IPS DF 6.9 (cell line): ENCODE results near the gene DGKA.

Experiments used
- DNase-seq: peaks from one replicate; pipeline ENCODE4 v3.0.0-alpha.2; 2013; ENCODE audit warnings: low read depth, low spot score
- H3K27ac ChIP-seq: one replicate; pipeline ENCODE4 v1.5.1; 2013; ENCODE audit warnings: low read length, control low read depth
- H3K27me3 ChIP-seq: 2 replicates; pipeline ENCODE4 v1.6.1; 2013; ENCODE audit warnings: mild to moderate bottlenecking, low read length; ENCODE audit not compliant: control insufficient read depth, insufficient read depth
- H3K36me3 ChIP-seq: 2 replicates; pipeline ENCODE4 v1.6.1; 2013; ENCODE audit warnings: low read length; ENCODE audit not compliant: control insufficient read depth, insufficient read depth
- H3K4me1 ChIP-seq: 2 replicates; pipeline ENCODE4 v1.6.1; 2013; ENCODE audit warnings: low read length; ENCODE audit not compliant: control insufficient read depth, insufficient read depth
- H3K4me3 ChIP-seq: 2 replicates; pipeline ENCODE4 v1.5.1; 2013; ENCODE audit warnings: mild to moderate bottlenecking, low read length
- H3K9me3 ChIP-seq: 2 replicates; pipeline ENCODE4 v1.6.1; 2013; ENCODE audit warnings: low read length, inconsistent platforms; ENCODE audit not compliant: control insufficient read depth, insufficient read depth
- WGBS: extraction: QIAGEN DNeasy Blood & Tissue Kit; methylation state at CpG from one replicate; pipeline ENCODE4 v1.1.7; 2013; ENCODE audit warnings: mixed read lengths, missing lambda C conversion rate; ENCODE audit not compliant: insufficient read length, insufficient coverage; 5-methylcytosine and 5-hydroxymethylcytosine counted together

DGKA gene

GRCh38 chr12:55940065-55940732, 9.2 kb downstream of the DGKA start:
- no peaks in the 10 kb centered on the region for H3K9me3 ChIP-seq
- H3K27me3 ChIP-seq: no peaks in the 10 kb centered on the region
- DNase-seq: peak; percentile 94
- H3K36me3 ChIP-seq: no peaks in the 10 kb centered on the region
- peaks cover 5% of the 10 kb centered on the region; the same call in 1 of the 2 replicates for H3K4me1 ChIP-seq
- WGBS: no CpG with 5 or more reads among the region's 18 CpGs
- H3K27ac ChIP-seq: no peak overlapping the region
- H3K4me3 ChIP-seq: no peak overlapping the region

GRCh38 chr12:55942055-55942454, 11.1 kb downstream of the DGKA start:
- Histone ChIP-seq H3K27ac (no peak overlapping the region), H3K9me3 (no peaks in the 10 kb centered on the region), H3K4me3 (no peak overlapping the region), H3K36me3 (no peaks in the 10 kb centered on the region), H3K4me1 (peaks cover 5% of the 10 kb centered on the region; the same call in 1 of the 2 replicates), H3K27me3 (no peaks in the 10 kb centered on the region)
- DNase-seq: no peak
- WGBS: no CpG with 5 or more reads among the region's 4 CpGs

GRCh38 chr12:55942577-55943136, 11.7 kb downstream of the DGKA start:
- H3K27ac ChIP-seq: no peak overlapping the region
- H3K4me1 ChIP-seq: peaks cover 5% of the 10 kb centered on the region; the same call in 1 of the 2 replicates
- no peak for DNase-seq
- H3K27me3 ChIP-seq: no peaks in the 10 kb centered on the region
- H3K36me3 ChIP-seq: no peaks in the 10 kb centered on the region
- no peak overlapping the region for H3K4me3 ChIP-seq
- no CpG with 5 or more reads among the region's 1 CpG for WGBS
- H3K9me3 ChIP-seq: no peaks in the 10 kb centered on the region

- no CpG with 5 or more reads among the region's 6 CpGs for WGBS
- H3K4me1 ChIP-seq: no peaks in the 10 kb centered on the region
- no peak overlapping the region for H3K4me3 ChIP-seq
- DNase-seq: no peak
- H3K36me3 ChIP-seq: no peaks in the 10 kb centered on the region
- no peaks in the 10 kb centered on the region for H3K9me3 ChIP-seq
- H3K27ac ChIP-seq: no peak overlapping the region
- no peaks in the 10 kb centered on the region for H3K27me3 ChIP-seq
These were observed 15.6 kb downstream of the DGKA start for GRCh38 chr12:55946553-55946952.

GRCh38 chr12:55955344-55955743, 24.4 kb downstream of the DGKA start:
- no peak overlapping the region for H3K4me3 ChIP-seq
- H3K4me1 ChIP-seq: no peaks in the 10 kb centered on the region
- WGBS: no CpG with 5 or more reads among the region's 4 CpGs
- H3K9me3 ChIP-seq: no peaks in the 10 kb centered on the region
- no peak for DNase-seq
- no peak overlapping the region for H3K27ac ChIP-seq
- H3K27me3 ChIP-seq: no peaks in the 10 kb centered on the region
- H3K36me3 ChIP-seq: peaks cover 17% of the 10 kb centered on the region

GRCh38 chr12:55955800-55956508, 25.0 kb downstream of the DGKA start:
- H3K9me3 ChIP-seq: no peaks in the 10 kb centered on the region
- no peak for DNase-seq
- H3K27me3 ChIP-seq: no peaks in the 10 kb centered on the region
- H3K36me3 ChIP-seq: peaks cover 17% of the 10 kb centered on the region
- H3K4me1 ChIP-seq: no peaks in the 10 kb centered on the region
- no CpG with 5 or more reads among the region's 6 CpGs for WGBS
- H3K4me3 ChIP-seq: no peak overlapping the region
- H3K27ac ChIP-seq: no peak overlapping the region

- no CpG with 5 or more reads among the region's 5 CpGs for WGBS
- Histone ChIP-seq H3K4me1 (no peaks in the 10 kb centered on the region), H3K27me3 (no peaks in the 10 kb centered on the region), H3K9me3 (no peaks in the 10 kb centered on the region), H3K27ac (no peak overlapping the region), H3K4me3 (no peak overlapping the region), H3K36me3 (peaks cover 15% of the 10 kb centered on the region)
- DNase-seq: no peak
These were observed 26.3 kb downstream of the DGKA start for GRCh38 chr12:55957106-55957859.

- WGBS: no CpG with 5 or more reads among the region's 2 CpGs
- H3K36me3 ChIP-seq: no peaks in the 10 kb centered on the region; the same call in 1 of the 2 replicates
- H3K4me3 ChIP-seq: no peak overlapping the region
- H3K9me3 ChIP-seq: no peaks in the 10 kb centered on the region
- no peak overlapping the region for H3K27ac ChIP-seq
- no peaks in the 10 kb centered on the region for H3K27me3 ChIP-seq
- DNase-seq: no peak
- peaks cover 8% of the 10 kb centered on the region for H3K4me1 ChIP-seq
These were observed 32.8 kb downstream of the DGKA start for GRCh38 chr12:55963760-55964159.

GRCh38 chr12:55965240-55965639, 34.3 kb downstream of the DGKA start:
- H3K27ac ChIP-seq: no peak overlapping the region
- no CpG with 5 or more reads among the region's 5 CpGs for WGBS
- H3K27me3 ChIP-seq: no peaks in the 10 kb centered on the region
- H3K4me3 ChIP-seq: peak overlapping the region; percentile 31; the same call in 1 of the 2 replicates
- DNase-seq: no peak
- no peaks in the 10 kb centered on the region for H3K9me3 ChIP-seq
- H3K36me3 ChIP-seq: peaks cover 3% of the 10 kb centered on the region; the same call in 1 of the 2 replicates
- peaks cover 8% of the 10 kb centered on the region for H3K4me1 ChIP-seq

GRCh38 chr12:55965941-55966407, 35.0 kb downstream of the DGKA start, which contains the start of gene PMEL:
Gene PMEL, minus strand, starts transcription at chr12:55966042. Its CDS starts 31 bp downstream, at chr12:55966011.
- no peak for DNase-seq
- H3K27ac ChIP-seq: no peak within 1 kb of the TSS
- H3K9me3 ChIP-seq: no peaks in the 10 kb centered on the region
- H3K4me3 ChIP-seq: peak within 1 kb of the TSS; percentile 84
- H3K27me3 ChIP-seq: no peaks in the 10 kb centered on the region
- H3K4me1 ChIP-seq: peaks cover 8% of the 10 kb centered on the region
- H3K36me3 ChIP-seq: peaks cover 3% of the 10 kb centered on the region; the same call in 1 of the 2 replicates
- WGBS: no CpG with 5 or more reads among the region's 4 CpGs
